Neural cell (in vitro differentiated cells): ENCODE results near the gene RNASE4. TPM values are rescaled to one million over a fixed set of nuclear protein-coding genes. Genes with fewer than 3 reads are reported as not detected.
"Not testable (repeated sequence)": the region's sequence is repeated elsewhere in the genome, so short reads cannot be mapped to it uniquely, and the experiment has no call there.

Experiments
- H2AFZ ChIP-seq: fragments of 200-600, 300-800 bp; sonication (generic), shearing (Covaris generic); 2 replicates; pipeline ENCODE4 v1.6.0; 2014; ENCODE audit warnings: low read depth, mild to moderate bottlenecking, antibody characterized with exemption, low read length, moderate library complexity
- H3F3A ChIP-seq: fragments of 200-600 bp; shearing (Covaris generic); 2 replicates; pipeline ENCODE4 v1.6.1; 2016; ENCODE audit warnings: mild to moderate bottlenecking, moderate library complexity, mixed read lengths, antibody characterized with exemption, low read length; ENCODE audit not compliant: insufficient read depth, poor library complexity, severe bottlenecking
- H3K27ac ChIP-seq: fragments of 200-600, 300-800 bp; sonication (generic), shearing (Covaris generic); 2 replicates; pipeline ENCODE4 v1.5.1; 2014; ENCODE audit warnings: mild to moderate bottlenecking, low read length, moderate library complexity
- H3K27me3 ChIP-seq: fragments of 300-800, 200-600 bp; sonication (generic), shearing (Covaris generic); 2 replicates; pipeline ENCODE4 v1.6.0; 2014; ENCODE audit warnings: mild to moderate bottlenecking, low read depth, low read length, moderate library complexity; ENCODE audit not compliant: insufficient read depth
- H3K36me3 ChIP-seq: fragments of 300-800, 200-600 bp; sonication (generic), shearing (Covaris generic); 2 replicates; pipeline ENCODE4 v1.5.1; 2014; ENCODE audit warnings: mild to moderate bottlenecking, antibody characterized with exemption, low read length, moderate library complexity; ENCODE audit not compliant: insufficient read depth
- H3K4me2 ChIP-seq: fragments of 300-800, 200-600 bp; sonication (generic), shearing (Covaris generic); 2 replicates; pipeline ENCODE4 v1.6.0; 2014; ENCODE audit warnings: mild to moderate bottlenecking, low read length
- H3K4me3 ChIP-seq: fragments of 300-800, 200-600 bp; sonication (generic), shearing (Covaris generic); 2 replicates; pipeline ENCODE4 v1.5.1; 2014; ENCODE audit warnings: mild to moderate bottlenecking, low read length, moderate library complexity
- H3K79me2 ChIP-seq: fragments of 200-600 bp; shearing (Covaris generic); replicated peaks from 2 replicates; pipeline ENCODE4 v1.6.0; 2014; ENCODE audit warnings: mild to moderate bottlenecking, low read length, moderate library complexity; ENCODE audit not compliant: insufficient read depth
- H3K9ac ChIP-seq: fragments of 300-800, 200-600 bp; sonication (generic), shearing (Covaris generic); 2 replicates; pipeline ENCODE4 v1.6.1; 2016; ENCODE audit warnings: mild to moderate bottlenecking, low read length, mixed read lengths
- H3K9me2 ChIP-seq: fragments of 200-600 bp; shearing (Covaris generic); 2 replicates; pipeline ENCODE4 v1.6.1; 2016; ENCODE audit warnings: mild to moderate bottlenecking, low read length, mixed read lengths; ENCODE audit not compliant: insufficient read depth
- H3K9me3 ChIP-seq: fragments of 200-600, 300-800 bp; sonication (generic), shearing (Covaris generic); 2 replicates; pipeline ENCODE4 v1.6.1; 2016; ENCODE audit warnings: mild to moderate bottlenecking, mixed run types, low read length, moderate library complexity, mixed read lengths
- H4K20me1 ChIP-seq: fragments of 200-600 bp; shearing (Covaris generic); 2 replicates; pipeline ENCODE4 v1.6.1; 2016; ENCODE audit warnings: mild to moderate bottlenecking, mixed run types; ENCODE audit not compliant: insufficient read depth
- CTCF ChIP-seq: fragments of 450-650 bp; IDR thresholded peaks from 2 replicates; pipeline ENCODE4 v1.5.1; 2014; ENCODE audit warnings: antibody characterized with exemption, mild to moderate bottlenecking, moderate library complexity; ENCODE audit not compliant: poor library complexity, severe bottlenecking
- EP300 ChIP-seq: fragments of 450-650 bp; conservative IDR thresholded peaks from 2 replicates; pipeline ENCODE4 v1.6.1; 2014; ENCODE audit warnings: antibody characterized with exemption, mild to moderate bottlenecking, moderate library complexity; ENCODE audit not compliant: poor library complexity, severe bottlenecking
- MXI1 ChIP-seq: fragments of 450-650 bp; conservative IDR thresholded peaks from 2 replicates; pipeline ENCODE4 v1.6.1; 2014; ENCODE audit warnings: antibody characterized with exemption, mild to moderate bottlenecking; ENCODE audit not compliant: poor library complexity, severe bottlenecking
- POLR2AphosphoS5 ChIP-seq: IDR thresholded peaks from 2 replicates; pipeline ENCODE4 v1.6.1; 2012
- RAD21 ChIP-seq: fragments of 450-650 bp; conservative IDR thresholded peaks from 2 replicates; pipeline ENCODE4 v1.6.1; 2014; ENCODE audit warnings: antibody characterized with exemption, mild to moderate bottlenecking, moderate library complexity
- REST ChIP-seq: IDR thresholded peaks from 2 replicates; pipeline ENCODE4 v1.6.1; 2012; ENCODE audit warnings: borderline replicate concordance
- SMC3 ChIP-seq: fragments of 450-650 bp; conservative IDR thresholded peaks from 2 replicates; pipeline ENCODE4 v1.6.1; 2014; ENCODE audit warnings: antibody characterized with exemption, mild to moderate bottlenecking, moderate library complexity; ENCODE audit not compliant: poor library complexity
- TAF1 ChIP-seq: IDR thresholded peaks from 2 replicates; pipeline ENCODE4 v1.6.1; 2012; ENCODE audit warnings: low read depth
- polyA plus RNA-seq: library from polyadenylated mRNA; depleted of rRNA; stranded (reverse); fragments of >200 nt; gene quantifications from 2 replicates; pipeline ENCODE4 v1.2.3, GENCODE V29; 2014

RNASE4 gene
- polyA plus RNA-seq, 1 donor from 2014 or later = 1.1 TPM

- no peak overlapping the region for H3K4me2 ChIP-seq
- H3K9me3 ChIP-seq = no peaks in the 10 kb centered on the region
- no peak overlapping the region for H2AFZ ChIP-seq
- no peaks in the 10 kb centered on the region for H3K79me2 ChIP-seq
- H4K20me1 ChIP-seq = no peaks in the 10 kb centered on the region
- H3K4me3 ChIP-seq = no peak overlapping the region
- no peak overlapping the region for H3K27ac ChIP-seq
- no peak overlapping the region for H3K9ac ChIP-seq
- H3F3A ChIP-seq = no peaks in the 10 kb centered on the region
- H3K9me2 ChIP-seq = no peaks in the 10 kb centered on the region
- no peak for TF ChIP-seq POLR2AphosphoS5
- no peak for TF ChIP-seq RAD21
- TF ChIP-seq SMC3 = no peak
- no peak for TF ChIP-seq MXI1
- no peak for TF ChIP-seq REST
- TF ChIP-seq EP300 = no peak
- TF ChIP-seq CTCF = no peak
- no peak for TF ChIP-seq TAF1
- no peaks in the 10 kb centered on the region for H3K36me3 ChIP-seq
- H3K27me3 ChIP-seq = no peaks in the 10 kb centered on the region
These were observed 15.6 kb downstream of the RNASE4 start for GRCh38 chr14:20699931-20700330.

- not testable (repeated sequence) for H3K4me3 ChIP-seq, H3K79me2 ChIP-seq, H3K4me2 ChIP-seq, H3K9me3 ChIP-seq, H3K27ac ChIP-seq, H2AFZ ChIP-seq, H3F3A ChIP-seq, H3K9me2 ChIP-seq, H3K27me3 ChIP-seq, H3K9ac ChIP-seq, H4K20me1 ChIP-seq, H3K36me3 ChIP-seq
These were observed 16.6 kb downstream of the RNASE4 start for GRCh38 chr14:20700965-20701364.

- H4K20me1 ChIP-seq = no peaks in the 10 kb centered on the region
- TF ChIP-seq SMC3 = no peak
- H3K36me3 ChIP-seq = no peaks in the 10 kb centered on the region
- no peak overlapping the region for H2AFZ ChIP-seq
- no peaks in the 10 kb centered on the region for H3K79me2 ChIP-seq
- H3F3A ChIP-seq = no peaks in the 10 kb centered on the region
- no peak overlapping the region for H3K27ac ChIP-seq
- no peaks in the 10 kb centered on the region for H3K9me2 ChIP-seq
- H3K27me3 ChIP-seq = no peaks in the 10 kb centered on the region
- H3K9me3 ChIP-seq = no peaks in the 10 kb centered on the region
- H3K9ac ChIP-seq = no peak overlapping the region
- H3K4me2 ChIP-seq = no peak overlapping the region
- no peak overlapping the region for H3K4me3 ChIP-seq
These were observed 22.4 kb downstream of the RNASE4 start for GRCh38 chr14:20706657-20707355.
